HL-60/S4 (cell line): ENCODE data around the gene FAM227B.

Experiments
- in situ Hi-C: fragments of 300-500 bp; cut with MboI; formaldehyde crosslinking; loops from 2 replicates; pipeline ENCODE4 v1.14.3; 2022; ENCODE audit warnings: low sequenced_read_pairs

FAM227B gene

GRCh38 chr15:49441816-49442215 is 178.8 kb downstream of the FAM227B start:
- in situ Hi-C loops: no loop called here

- in situ Hi-C loops: no loop called here
Observed at GRCh38 chr15:49441356-49441755, 179.3 kb downstream of the FAM227B start.

DNA sequence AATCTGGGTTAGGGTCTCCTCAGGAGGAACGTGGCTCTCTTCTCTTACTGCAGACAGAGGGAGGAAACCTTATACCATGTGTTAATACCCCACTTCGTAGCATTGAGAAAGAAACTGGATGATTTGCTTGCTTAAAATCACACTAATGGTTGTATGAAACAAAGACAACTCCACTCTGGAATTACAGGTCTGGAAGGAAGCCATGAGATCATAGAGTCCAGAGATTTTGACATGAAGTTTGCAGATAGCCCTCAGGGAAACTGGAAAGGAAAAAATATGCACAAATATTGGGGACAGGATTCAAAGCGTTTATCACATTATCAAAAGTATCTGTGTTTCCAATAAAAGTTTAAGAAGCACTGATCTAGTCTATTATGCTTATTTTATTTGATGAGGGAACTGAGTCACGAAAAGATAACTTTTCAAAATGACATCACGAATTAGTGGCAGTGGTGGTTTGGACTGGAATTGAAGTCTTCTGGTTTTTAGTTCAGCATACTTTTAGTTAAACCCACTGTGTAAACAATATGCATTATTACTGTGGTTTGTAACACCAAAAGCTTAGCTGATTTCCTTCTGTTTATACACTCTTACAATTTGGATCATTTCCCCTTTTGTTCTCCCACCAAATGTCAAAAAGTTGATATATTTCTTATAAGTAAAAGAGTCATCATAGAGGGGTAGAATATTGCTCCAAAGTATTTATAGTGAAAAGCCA is 180.8 kb downstream of the FAM227B start:
- in situ Hi-C loops: no loop called here

GRCh38 chr15:49438962-49439631 is 181.5 kb downstream of the FAM227B start:
- in situ Hi-C loops: no loop called here

DNA sequence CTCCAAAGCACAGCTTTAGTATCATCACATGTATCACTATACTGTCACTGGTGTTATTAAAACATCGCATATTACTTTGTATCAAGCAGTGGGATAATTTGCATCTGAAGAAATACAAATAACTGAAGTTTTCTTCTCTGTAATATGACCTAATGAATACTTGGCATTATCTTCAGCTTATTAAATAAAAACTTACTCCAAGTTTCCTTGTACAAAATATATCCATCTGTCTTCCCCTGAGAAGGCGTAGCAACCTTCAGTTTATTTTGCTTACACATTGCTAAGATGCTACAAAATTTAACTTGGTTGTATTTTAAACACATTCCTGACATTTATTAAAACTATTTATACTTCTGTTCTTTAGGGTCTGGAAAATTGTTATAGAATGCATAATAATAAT is 183.9 kb downstream of the FAM227B start:
- in situ Hi-C loops: no loop called here

GRCh38 chr15:49435174-49435573 is 185.4 kb downstream of the FAM227B start:
- in situ Hi-C loops: no loop called here

DNA sequence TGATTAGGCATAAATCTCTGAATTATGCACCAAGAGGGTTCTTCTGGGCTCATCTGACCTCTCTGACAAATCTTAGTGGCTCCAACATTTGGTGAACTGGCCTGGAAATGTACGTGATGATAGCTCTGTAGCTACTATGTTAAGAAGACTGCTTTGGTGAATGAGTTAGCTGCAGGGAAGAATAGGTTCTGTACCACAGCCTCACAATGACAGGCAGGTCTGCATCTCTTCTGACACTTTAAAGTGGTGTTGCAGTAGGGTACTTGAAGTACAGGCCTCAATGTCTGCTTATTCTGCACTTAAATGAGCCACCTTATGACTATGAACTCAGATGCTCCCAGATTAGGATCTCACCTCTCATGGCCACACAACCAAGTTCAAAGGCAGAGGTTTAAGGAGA is 190.6 kb downstream of the FAM227B start:
- in situ Hi-C loops: no loop called here

- in situ Hi-C loops: no loop called here
Observed at GRCh38 chr15:49428409-49429095, 192.1 kb downstream of the FAM227B start.

DNA sequence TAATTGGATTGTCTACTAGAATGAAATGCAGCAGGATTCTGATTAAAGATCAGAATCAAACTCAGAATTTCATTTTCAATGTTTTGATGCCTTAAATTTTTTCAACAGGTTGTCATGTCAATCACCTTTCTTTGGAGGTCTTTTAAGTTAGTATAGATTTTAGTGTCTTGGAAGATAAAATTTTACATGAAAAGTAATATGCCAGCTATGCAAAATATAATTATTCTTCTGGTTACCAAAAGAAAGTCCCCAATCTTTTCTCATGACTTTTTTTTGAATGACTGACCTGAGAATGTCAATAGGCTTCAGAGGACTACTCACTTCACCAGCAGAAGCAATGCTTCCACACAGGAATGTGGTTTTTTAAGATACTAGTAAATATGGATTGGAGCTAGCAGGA is 193.2 kb downstream of the FAM227B start:
- in situ Hi-C loops: no loop called here

GRCh38 chr15:49424954-49425353 is 195.7 kb downstream of the FAM227B start:
- in situ Hi-C loops: loop anchor here (25.0 kb wide), 1 partner anchor 563 kb away; no protein-coding TSS in a partner anchor

DNA sequence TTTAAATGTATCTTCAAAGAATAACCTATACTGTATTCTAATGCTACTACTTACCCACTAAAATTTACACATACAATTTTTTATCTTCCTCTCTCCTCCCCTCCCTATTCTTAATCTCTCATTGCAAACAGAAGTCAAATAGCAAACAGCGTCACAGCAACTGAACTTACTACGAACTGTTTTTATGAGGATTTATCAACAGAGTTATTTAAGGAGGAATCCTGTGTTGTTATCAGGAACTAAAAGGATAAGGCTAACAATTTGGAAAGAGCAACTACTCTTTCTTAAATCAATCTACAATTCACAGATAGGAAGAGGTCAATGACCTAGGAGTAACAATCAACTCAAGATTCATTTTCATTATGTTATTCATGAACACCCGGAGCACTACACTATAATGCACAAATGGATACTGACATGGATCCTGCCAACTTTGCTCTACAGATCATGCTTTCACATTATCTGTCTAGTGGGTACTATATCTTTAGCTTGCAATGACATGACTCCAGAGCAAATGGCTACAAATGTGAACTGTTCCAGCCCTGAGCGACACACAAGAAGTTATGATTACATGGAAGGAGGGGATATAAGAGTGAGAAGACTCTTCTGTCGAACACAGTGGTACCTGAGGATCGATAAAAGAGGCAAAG is 196.6 kb downstream of the FAM227B start:
- in situ Hi-C loops: loop anchor here (25.0 kb wide), 1 partner anchor 562 kb away; no protein-coding TSS in a partner anchor

DNA sequence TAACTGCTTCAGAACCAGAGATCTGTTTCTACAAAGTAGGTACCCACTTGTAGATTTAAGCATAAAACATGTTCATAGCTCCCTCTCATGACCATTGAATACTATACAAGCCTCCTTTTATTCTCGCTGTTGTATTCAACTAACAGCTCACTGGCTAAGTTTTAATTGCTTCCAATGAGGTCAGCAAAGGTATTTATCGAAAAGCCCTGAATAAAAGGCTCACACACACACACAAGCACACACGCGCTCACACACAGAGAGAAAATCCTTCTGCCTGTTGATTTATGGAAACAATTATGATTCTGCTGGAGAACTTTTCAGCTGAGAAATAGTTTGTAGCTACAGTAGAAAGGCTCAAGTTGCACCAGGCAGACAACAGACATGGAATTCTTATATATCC is 197.6 kb downstream of the FAM227B start, which contains the start of gene FGF7:
FGF7 (plus strand) TSS at position 222 of the 400 bp plus-strand sequence. CDS start 1,056 bp downstream, outside the sequence.
- in situ Hi-C loops: loop anchor here (25.0 kb wide), 1 partner anchor 561 kb away; no protein-coding TSS in a partner anchor

DNA sequence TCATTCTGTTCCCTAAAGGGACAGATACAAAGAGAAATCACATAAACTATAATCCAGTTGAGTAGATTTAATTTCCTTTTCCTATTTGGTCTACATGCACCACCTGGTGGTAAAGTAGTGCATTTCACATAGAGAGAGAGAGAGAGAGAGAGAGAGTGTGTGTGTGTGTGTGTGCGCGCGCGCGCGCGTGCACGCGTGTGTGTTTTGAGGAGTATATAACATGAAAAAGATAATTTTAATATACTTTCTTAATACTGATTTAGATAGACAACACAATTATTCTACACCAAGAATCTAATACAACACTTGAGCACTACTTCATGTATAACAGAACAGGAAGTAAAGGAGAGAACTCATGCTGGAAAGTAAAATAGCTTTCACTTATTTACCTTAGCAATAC is 198.6 kb downstream of the FAM227B start:
- in situ Hi-C loops: loop anchor here (25.0 kb wide), 1 partner anchor 560 kb away; no protein-coding TSS in a partner anchor

GRCh38 chr15:49418811-49419210 is 201.8 kb downstream of the FAM227B start:
- in situ Hi-C loops: loop anchor here (25.0 kb wide), 1 partner anchor 557 kb away; no protein-coding TSS in a partner anchor

- in situ Hi-C loops: loop anchor here (25.0 kb wide), 1 partner anchor 553 kb away; no protein-coding TSS in a partner anchor
Observed at GRCh38 chr15:49415638-49416037, 205.0 kb downstream of the FAM227B start.

GRCh38 chr15:49415149-49415548 is 205.5 kb downstream of the FAM227B start:
- in situ Hi-C loops: loop anchor here (25.0 kb wide), 1 partner anchor 553 kb away; no protein-coding TSS in a partner anchor

DNA sequence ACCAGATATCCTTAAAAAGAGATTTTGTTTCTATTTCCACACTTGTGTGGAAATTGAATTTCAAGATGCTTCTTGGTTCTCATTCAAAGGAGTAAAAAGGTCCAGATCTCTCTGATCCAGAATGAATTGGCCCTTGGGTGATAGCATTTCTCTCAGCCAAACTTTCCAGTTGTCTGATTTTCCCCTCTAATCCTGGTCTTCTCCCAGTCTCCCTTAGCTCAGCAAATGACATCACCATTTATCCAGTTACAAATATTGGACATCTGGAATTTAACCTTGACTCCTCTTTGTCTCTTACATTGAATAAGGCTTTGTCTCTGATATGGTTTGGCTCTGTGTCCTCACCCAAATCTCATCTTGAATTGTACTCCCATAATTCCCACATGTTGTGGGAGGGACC is 207.8 kb downstream of the FAM227B start:
- in situ Hi-C loops: loop anchor here (25.0 kb wide), 1 partner anchor 550 kb away; no protein-coding TSS in a partner anchor

GRCh38 chr15:49410641-49411040 is 210.0 kb downstream of the FAM227B start:
- in situ Hi-C loops: loop anchor here (25.0 kb wide), 1 partner anchor 548 kb away; no protein-coding TSS in a partner anchor

- in situ Hi-C loops: loop anchor here (25.0 kb wide), 1 partner anchor 544 kb away; no protein-coding TSS in a partner anchor
Observed at GRCh38 chr15:49406352-49407118, 214.1 kb downstream of the FAM227B start.
